Measurements from ENCODE around the gene RAET1L.
"Not testable (repeated sequence)": the region's sequence is repeated elsewhere in the genome, so short reads cannot be mapped to it uniquely, and the experiment has no call there.

Gene RAET1L

GRCh38 chr6:149968909-149969308 is 56.4 kb downstream of the RAET1L start:
- peaks cover 46% of the 10 kb centered on the region for H3K27me3 Mint-ChIP-seq
- not testable (repeated sequence) for H3K36me3 Mint-ChIP-seq, H3K27ac Mint-ChIP-seq, H3K9me3 Mint-ChIP-seq, H3K4me3 Mint-ChIP-seq
- peaks cover 18% of the 10 kb centered on the region for H3K4me1 Mint-ChIP-seq

Data from activated naive CD4-positive, alpha-beta T cell treated with anti-CD3 and anti-CD28 coated beads, Interleukin-2, amount 50 U/mL, for 24 hours (primary cell).